Lung (tissue), 12 donors: ENCODE measurements around the gene FBXO2. TPM values are rescaled to one million over a fixed set of nuclear protein-coding genes. Genes with fewer than 3 reads are reported as not detected.

Experiments used
- ATAC-seq: fragments of 200-7000 bp; cut with Tn5 transposase; one replicate; pipeline ENCODE4 v1.9.1; 2020; ENCODE audit warnings: moderate number of reproducible peaks; ENCODE audit not compliant: insufficient read depth, low FRiP score
- DNase-seq, 3 donors: peaks; one replicate each; pipeline ENCODE4 v3.0.0-alpha.2; 2013 to 2017
- H3K27ac ChIP-seq, 2 donors: one replicate each; pipeline ENCODE4 v1.5.1; 2013; ENCODE audit warnings: mild to moderate bottlenecking in 2 of 2, moderate library complexity in 2 of 2, control low read depth in 1 of 2, inconsistent platforms in 1 of 2, low read depth in 1 of 2, low read length in 1 of 2
- H3K27me3 ChIP-seq, 3 donors: one replicate each; pipeline ENCODE4 v1.5.1; 2013; ENCODE audit warnings: low read length in 2 of 3; ENCODE audit not compliant: control insufficient read depth in 3 of 3, insufficient read depth in 3 of 3
- H3K36me3 ChIP-seq, 4 donors: one replicate each; pipeline ENCODE4 v1.5.1; 2013; ENCODE audit warnings: low read length in 4 of 4, mild to moderate bottlenecking in 1 of 4, moderate library complexity in 1 of 4; ENCODE audit not compliant: control insufficient read depth in 4 of 4, insufficient read depth in 4 of 4
- H3K4me1 ChIP-seq, 5 donors: one replicate each; pipeline ENCODE4 v1.5.1; 2013; ENCODE audit warnings: low read length in 5 of 5, mild to moderate bottlenecking in 2 of 5, moderate library complexity in 1 of 5; ENCODE audit not compliant: control insufficient read depth in 5 of 5, insufficient read depth in 5 of 5
- H3K4me3 ChIP-seq: one replicate; pipeline ENCODE4 v1.5.1; 2013; ENCODE audit warnings: mild to moderate bottlenecking, control low read depth, moderate library complexity
- H3K9ac ChIP-seq, 2 donors: one replicate each; pipeline ENCODE4 v1.5.1; 2013; ENCODE audit warnings: low read length in 2 of 2, control low read depth in 1 of 2; ENCODE audit not compliant: insufficient read depth in 1 of 2
- H3K9me3 ChIP-seq, 4 donors: one replicate each; pipeline ENCODE4 v1.5.1; 2013; ENCODE audit warnings: low read length in 3 of 4, mild to moderate bottlenecking in 1 of 4, moderate library complexity in 1 of 4; ENCODE audit not compliant: control insufficient read depth in 4 of 4, insufficient read depth in 3 of 4
- WGBS, 2 donors: extraction: QIAGEN DNeasy Blood & Tissue Kit; methylation state at CpG; one replicate each; pipeline ENCODE4 v1.1.7; 2013; 5-methylcytosine and 5-hydroxymethylcytosine counted together
- polyA plus RNA-seq, 2 donors: library from polyadenylated mRNA; stranded (reverse); fragments of 200-250 nt; gene quantifications; one replicate each; pipeline ENCODE4 v1.2.1, GENCODE V29; 2013
- total RNA-seq, 2 donors: library from RNA; depleted of rRNA in 1 of 2; stranded (reverse); fragments of >200 nt in 1 of 2; gene quantifications; one replicate each; pipeline ENCODE4 v1.2.1, GENCODE V29; 2014 to 2021
- TF ChIP-seq, protein P1 (sequence below): IDR thresholded peaks from 2 replicates; pipeline ENCODE4 v1.5.1; 2012; ENCODE audit warnings: mild to moderate bottlenecking; ENCODE audit errors: control extremely low read depth, extremely low read depth
- donor health status: control.
- donor health status: control.
- donor health status: Bipolar disorder and iron deficiency.
- donor health status: healthy.
- donor health status: DM: yes; HTN: yes; CAD: no.

The FBXO2 gene
- total and polyA plus RNA-seq, 4 donors, result 0.20 to 12.5 (median 10.1) TPM

DNA sequence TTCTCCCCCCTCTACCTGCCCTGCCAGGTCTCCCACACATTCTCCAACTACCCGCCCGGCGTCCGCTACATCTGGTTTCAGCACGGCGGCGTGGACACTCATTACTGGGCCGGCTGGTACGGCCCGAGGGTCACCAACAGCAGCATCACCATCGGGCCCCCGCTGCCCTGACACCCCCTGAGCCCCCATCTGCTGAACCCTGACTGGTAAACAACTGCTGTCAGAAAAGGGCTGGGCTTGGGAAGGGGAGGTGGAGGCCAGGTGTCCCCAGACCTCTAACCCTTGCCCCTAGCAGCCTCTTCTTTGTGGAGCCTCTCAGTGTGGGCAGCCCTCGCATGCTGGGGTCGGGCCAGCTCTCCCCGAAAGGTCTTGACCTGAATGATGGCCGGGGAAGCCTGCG, 6.9 kb upstream of the FBXO2 start:
- WGBS, 2 donors, result 93 to 94% methylated on average over 17 of the region's 17 CpGs
- TF ChIP-seq, protein P1, sequence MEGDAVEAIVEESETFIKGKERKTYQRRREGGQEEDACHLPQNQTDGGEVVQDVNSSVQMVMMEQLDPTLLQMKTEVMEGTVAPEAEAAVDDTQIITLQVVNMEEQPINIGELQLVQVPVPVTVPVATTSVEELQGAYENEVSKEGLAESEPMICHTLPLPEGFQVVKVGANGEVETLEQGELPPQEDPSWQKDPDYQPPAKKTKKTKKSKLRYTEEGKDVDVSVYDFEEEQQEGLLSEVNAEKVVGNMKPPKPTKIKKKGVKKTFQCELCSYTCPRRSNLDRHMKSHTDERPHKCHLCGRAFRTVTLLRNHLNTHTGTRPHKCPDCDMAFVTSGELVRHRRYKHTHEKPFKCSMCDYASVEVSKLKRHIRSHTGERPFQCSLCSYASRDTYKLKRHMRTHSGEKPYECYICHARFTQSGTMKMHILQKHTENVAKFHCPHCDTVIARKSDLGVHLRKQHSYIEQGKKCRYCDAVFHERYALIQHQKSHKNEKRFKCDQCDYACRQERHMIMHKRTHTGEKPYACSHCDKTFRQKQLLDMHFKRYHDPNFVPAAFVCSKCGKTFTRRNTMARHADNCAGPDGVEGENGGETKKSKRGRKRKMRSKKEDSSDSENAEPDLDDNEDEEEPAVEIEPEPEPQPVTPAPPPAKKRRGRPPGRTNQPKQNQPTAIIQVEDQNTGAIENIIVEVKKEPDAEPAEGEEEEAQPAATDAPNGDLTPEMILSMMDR, result no peak
- no peaks in the 10 kb centered on the region for H3K4me1 ChIP-seq

DNA sequence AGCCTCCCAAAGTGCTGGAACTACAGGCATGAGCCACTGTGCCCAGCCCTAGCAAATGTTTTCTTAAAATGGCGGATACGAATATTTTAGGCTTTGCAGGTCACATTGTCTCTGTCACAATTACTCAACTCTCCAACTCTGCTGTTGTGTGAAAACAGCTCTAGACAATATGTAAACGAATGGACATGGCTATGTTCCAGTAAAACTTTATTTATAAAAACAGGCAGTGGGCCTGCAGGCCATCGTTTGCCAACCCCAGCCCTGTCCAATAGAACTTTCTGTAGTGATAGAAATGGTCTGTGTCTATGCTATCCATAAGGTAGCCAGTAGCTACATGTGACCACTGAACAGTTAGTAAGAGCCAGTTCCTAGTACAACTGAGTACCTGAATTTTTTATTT, 5.5 kb upstream of the FBXO2 start:
- no peak for DNase-seq
- no peaks in the 10 kb centered on the region for H3K27me3 ChIP-seq
- H3K9me3 ChIP-seq, result no peaks in the 10 kb centered on the region
- H3K9ac ChIP-seq, result no peak overlapping the region
- H3K4me1 ChIP-seq, result peaks cover 0 to 8% (median 0%) of the 10 kb centered on the region in 5 donors
- TF ChIP-seq, protein P1, result no peak
- H3K36me3 ChIP-seq, result peaks cover 0 to 8% (median 2%) of the 10 kb centered on the region in 4 donors
- 84 to 86% methylated on average over 4 of the region's 4 CpGs for WGBS, 2 donors
- no peak overlapping the region for H3K4me3 ChIP-seq
- H3K27ac ChIP-seq, result no peak overlapping the region
- no peak for ATAC-seq

More for the DNA sequence above, 6.9 kb upstream of the FBXO2 start:
- Histone ChIP-seq H3K36me3 (peaks cover 0 to 8% (median 2%) of the 10 kb centered on the region in 4 donors), H3K9ac (no peak overlapping the region), H3K27ac (no peak overlapping the region), H3K27me3 (no peaks in the 10 kb centered on the region), H3K9me3 (no peaks in the 10 kb centered on the region), H3K4me3 (no peak overlapping the region)
- DNase-seq (no peak), ATAC-seq (no peak)

DNA sequence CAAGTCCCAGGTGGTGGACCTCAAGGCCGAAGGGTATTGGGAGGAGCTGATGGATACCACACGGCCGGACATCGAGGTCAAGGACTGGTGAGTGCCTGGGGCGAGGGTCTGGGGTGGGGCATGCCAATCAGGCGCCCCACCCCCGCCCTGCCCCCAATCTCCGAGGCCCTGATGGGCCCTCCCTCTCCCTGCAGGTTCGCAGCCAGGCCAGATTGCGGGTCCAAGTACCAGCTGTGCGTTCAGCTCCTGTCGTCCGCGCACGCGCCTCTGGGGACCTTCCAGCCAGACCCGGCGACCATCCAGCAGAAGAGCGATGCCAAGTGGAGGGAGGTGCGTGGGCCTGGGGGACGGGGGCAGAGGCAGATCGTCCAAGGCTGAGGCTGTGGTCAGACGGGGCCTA, 4.3 kb upstream of the FBXO2 start:
- Histone ChIP-seq H3K36me3 (peaks cover 0 to 8% (median 2%) of the 10 kb centered on the region in 4 donors), H3K9ac (no peak overlapping the region), H3K27me3 (no peaks in the 10 kb centered on the region), H3K27ac (no peak overlapping the region), H3K4me3 (no peak overlapping the region), H3K9me3 (no peaks in the 10 kb centered on the region), H3K4me1 (peaks cover 0 to 8% (median 0%) of the 10 kb centered on the region in 5 donors)
- TF ChIP-seq, protein P1, result no peak
- 93 to 95% methylated on average over 23 of the region's 23 CpGs for WGBS, 2 donors
- DNase-seq (no peak), ATAC-seq (no peak)

DNA sequence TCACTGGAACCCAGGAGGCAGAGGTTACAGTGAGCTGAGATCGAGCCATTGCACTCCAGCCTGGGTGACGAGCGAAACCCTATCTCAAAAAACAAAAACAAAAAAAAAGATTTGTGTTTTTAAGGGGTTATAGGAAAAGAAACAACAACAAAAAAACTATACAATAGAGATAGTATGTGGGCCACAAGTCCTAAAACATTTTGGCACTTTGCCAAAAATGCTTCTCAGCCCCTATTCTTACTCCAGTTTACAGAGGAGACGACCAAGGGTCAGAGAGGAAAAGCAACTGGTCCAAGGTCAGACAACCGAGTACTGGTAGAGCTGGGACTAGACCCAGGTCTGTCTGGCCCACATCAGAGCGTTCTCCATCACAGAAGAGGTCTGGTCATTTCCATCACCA, 3.4 kb upstream of the FBXO2 start:
- Histone ChIP-seq H3K27me3 (no peaks in the 10 kb centered on the region), H3K4me3 (no peak overlapping the region), H3K9me3 (no peaks in the 10 kb centered on the region), H3K4me1 (peaks cover 0 to 8% (median 0%) of the 10 kb centered on the region in 5 donors), H3K27ac (no peak overlapping the region), H3K36me3 (peaks cover 0 to 8% (median 2%) of the 10 kb centered on the region in 4 donors), H3K9ac (no peak overlapping the region)
- 83 to 90% methylated on average over 6 of the region's 6 CpGs for WGBS, 2 donors
- no peak for ATAC-seq
- no peak for DNase-seq
- TF ChIP-seq, protein P1, result no peak
